GM19467 (cell line): ENCODE results near the gene TFEB.

ENCODE experiments used
- ATAC-seq: cut with Tn5 transposase; IDR thresholded peaks from one replicate; pipeline ENCODE4 v1.9.1; 2021; ENCODE audit warnings: mild to moderate bottlenecking, moderate library complexity; ENCODE audit not compliant: unreplicated experiment

TFEB gene

DNA sequence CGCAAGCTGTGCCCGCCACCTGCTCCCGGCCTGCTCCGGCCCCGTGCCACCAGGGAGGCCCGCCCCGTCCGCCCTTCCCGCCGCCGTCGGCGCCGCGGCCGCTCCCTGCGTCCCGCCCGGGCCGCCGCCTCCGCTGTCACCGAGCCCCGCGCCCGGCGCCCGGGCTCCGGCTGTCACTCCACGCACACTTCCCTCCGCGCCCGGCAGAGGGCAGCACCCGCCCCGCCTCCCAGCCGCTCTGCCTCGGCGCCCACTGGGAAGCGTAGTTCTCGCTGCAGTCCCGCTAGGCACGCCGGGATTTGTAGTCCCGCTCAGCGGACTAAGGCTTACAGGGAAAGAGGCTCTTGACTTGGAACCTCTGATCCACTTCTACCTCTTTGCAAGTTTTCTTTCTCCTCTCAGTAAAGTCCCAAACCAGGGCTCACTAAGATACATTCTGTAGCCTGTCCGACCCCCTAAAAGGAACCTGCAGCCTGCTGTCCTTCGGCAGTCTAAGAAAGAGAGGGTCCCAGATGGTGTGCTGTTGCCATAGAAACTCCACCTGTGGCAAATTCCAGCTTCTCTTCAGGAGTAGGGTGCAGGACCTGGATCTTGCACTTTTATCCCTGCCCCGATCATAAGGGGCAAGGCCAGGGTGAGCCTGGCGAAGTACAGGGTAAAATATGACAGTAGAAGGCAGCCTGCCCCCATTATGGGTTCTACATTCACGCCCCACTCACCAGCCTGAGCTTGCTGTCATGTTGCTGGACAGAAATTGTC, at the start of gene TFEB:
Gene TFEB, minus strand, starts transcription at position 182 of the 759 bp plus-strand sequence. CDS start 44,395 bp downstream, outside the sequence.
- ATAC-seq = peak; percentile 39

DNA sequence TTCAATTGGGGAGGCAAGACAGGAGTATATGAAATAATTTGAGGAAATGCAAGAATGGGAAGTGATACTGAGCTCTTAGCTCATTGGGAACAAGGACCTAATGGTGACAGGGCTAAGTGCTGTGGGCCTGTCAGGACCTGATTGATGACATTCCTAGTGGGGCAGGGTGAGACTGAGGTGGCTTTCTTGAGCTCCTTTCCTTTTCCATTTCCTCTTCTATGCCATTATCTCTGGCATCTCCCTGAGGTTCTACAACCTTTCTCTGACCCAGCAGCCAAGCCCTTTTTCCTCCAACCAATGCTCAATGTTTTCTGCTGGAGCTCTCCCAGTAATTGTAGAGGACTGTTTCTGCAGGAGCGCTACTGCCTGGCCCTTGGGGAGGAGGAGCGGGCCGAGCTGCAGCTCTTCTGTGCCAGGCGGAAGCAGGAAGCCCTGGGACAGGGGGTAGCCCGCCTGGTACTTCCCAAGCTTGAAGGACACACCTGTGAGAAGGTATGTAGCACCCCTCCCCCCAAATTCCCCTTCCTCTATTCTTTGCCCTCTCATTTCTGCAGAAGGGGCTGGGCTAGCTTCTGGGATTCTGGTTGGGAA, 49.3 kb upstream of the TFEB start:
- ATAC-seq = no peak

DNA sequence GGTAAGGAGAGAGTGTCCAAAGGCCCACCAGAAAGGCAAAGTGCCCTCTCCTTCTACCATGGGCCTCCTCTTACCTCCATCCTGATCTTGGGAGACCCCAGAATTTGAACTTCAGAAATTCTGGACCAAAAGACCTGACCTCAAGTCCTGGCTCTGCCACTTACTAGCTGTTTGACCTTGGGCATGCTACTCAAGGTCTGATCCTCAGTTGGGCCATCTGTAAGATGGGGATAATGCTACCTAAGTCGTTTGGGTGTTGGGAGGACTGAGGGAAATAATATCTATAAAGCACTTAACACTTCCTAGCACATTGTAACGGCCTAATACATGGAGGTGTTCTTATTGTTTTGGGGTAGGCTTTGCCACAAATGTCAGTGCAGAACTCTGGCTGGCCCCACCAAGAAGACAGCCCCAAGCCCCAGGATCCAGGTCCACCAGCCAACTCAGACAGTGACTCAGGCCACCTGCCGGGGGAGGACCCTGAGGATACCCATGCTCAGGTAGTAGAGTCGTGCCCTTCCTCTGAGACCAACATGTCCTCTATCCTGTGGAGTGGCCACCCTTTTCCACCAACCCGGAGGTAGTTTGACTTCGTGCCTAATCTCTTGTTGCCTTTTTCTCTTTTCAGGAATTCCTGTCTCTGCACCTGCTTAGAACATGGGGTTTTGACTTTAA, 47.8 kb upstream of the TFEB start:
- ATAC-seq = no peak

GRCh38 chr6:41781366-41781730, 45.9 kb upstream of the TFEB start:
- no peak for ATAC-seq

DNA sequence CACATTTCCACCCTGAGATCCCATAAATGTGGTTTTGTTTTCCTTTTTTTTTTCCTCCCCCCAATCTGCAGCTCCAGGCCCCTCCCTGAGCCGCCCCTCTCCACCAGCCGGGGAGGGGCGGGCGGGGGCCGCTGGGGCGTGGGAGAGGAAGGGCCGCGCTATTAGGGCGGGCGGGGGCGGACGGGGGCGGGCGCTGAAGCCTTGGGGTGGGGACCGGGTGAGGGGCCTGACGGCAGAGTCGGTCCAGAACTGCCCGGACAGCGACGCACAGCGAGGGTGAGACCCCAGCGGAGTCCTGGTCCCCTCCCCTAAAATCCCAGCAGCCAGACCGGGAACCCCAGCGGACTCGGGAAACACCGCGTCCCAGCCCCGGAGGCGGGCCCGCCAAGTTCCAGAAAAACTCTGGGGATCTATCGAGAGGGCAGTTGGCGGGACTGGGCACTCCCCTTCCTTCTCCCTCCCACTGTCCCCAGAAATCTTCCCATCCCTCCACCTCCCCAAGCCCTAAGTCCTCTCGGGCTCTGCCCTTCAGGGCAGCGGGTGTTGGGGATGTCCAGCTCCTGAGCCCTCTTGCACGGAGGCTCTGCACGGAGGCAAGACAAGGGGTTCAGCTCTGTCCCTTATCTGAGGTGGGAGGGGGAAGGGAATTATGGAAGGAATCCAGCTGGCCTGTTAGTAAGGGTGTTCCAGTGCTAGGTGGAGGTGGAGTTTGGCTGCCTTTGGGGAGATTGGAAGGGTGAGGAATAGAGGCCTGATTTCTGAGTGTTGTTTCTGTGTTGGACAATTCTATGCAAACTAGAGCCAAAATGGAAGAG, 45.4 kb upstream of the TFEB start, which contains the start of gene PRICKLE4:
Gene PRICKLE4, plus strand, starts transcription at position 232 of the 815 bp plus-strand sequence. CDS start 2,692 bp downstream, outside the sequence.
- no peak for ATAC-seq

DNA sequence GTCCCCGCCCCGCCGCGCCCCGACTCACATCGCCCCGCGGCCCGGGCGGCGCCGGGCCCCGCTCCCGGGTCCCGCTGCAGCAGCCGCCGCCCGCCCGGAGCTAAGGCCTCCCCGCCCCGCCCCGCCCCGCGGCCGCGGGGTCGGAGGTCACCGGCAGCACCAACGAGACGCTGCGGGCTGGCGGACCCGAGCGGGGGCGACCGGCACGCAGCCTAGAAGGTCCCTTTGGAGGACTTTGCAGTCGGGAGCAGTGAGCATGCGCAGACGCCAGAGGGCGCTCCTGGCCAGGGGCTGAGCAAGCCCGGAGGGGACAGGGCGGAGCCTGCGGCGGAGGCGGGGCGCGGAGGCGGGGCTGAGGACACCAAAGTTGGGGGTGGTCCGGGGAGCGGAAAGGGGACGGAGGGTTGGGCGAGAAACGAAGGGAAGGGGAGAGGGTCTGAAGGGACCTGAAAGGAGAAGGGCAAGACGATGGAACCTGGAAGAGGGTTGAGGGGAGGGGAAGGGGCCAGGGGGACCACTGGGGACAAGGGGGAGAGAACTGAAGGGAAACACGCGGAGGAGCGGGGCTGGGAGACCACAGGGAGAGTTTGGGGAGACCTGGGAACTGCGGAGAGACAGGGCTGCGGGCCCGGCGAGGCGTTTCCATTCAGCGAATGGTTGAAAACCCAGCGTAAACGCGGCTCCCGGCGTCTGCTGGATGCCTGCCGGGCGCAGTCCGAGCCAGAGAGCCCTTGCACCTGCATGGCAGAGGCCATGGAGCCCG, 44.6 kb upstream of the TFEB start, which contains the start of gene FRS3:
Gene FRS3, minus strand, starts transcription at position 113 of the 763 bp plus-strand sequence. CDS start 2,913 bp downstream, outside the sequence.
- peak; percentile 91 for ATAC-seq

DNA sequence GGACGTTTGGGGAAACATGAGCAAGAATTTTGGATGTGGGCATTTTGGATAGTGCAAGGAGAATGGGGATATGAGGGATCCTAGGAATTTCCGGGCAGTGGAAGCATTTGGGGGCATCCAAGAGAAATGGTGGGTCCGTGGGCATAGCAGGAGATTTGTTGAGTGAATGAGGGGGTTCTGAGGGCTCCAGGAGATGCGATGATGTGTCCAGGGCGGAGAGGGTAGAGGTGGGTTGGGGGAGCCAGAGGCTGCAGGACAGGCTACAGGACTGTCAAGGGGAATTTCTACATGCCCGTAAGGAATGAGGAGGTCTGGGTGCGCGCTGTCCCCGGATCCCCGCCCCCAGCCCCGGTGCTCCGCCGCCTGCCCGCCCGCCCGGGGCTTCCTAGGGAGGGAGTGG, 43.9 kb upstream of the TFEB start:
- ATAC-seq = peak; percentile 5

DNA sequence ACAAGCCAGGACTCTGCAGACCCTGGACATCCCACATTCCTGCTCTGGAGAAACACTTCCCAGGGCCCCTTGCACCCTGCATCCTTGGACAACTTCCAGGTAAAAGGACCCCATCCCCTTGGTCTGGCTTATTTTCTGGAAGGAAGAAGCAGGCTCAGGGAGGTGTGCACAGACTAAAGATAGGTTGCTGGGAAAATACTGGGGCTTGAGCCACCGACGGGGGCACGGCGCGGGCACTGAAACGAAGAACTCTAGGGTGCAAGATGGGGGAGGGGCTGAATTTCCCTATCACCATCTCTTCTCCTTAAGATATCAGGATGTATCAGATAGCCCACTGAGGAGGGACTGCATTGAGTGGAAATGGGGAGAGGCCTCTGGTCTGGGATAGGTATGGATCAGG, 43.5 kb upstream of the TFEB start:
- ATAC-seq = no peak

DNA sequence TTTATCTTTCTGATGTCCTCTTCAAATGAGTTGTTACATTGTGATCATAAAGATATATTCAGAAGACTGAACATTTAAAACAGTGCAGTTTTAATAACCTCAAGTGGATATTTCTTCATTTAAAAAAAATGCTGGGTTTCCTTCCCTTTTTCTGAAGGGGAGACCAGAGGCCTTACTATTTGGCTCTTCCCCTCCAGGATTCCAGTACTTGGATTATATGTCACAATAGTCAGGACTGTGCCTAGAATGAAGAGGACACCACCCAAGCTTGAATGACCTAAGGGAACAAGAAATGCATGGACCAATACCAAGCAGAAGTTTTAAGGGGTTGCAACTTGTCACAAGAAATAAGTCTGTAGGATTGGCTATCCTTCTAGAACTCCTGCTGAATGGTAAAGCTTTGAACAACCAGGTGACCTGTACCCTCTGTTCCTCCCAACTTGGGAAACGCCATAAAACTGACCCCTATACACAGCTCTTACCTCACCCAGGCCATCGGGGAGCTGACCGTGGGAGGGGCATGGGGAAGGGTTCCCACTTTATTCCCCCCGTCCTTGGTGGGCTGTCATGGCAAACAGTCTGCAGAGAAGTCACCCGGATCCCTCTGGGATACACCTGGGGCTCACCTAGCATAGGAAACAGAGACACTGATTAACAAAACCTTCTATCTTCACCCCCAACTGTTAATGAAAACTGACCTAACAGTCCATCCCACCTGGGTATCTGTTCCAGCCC, 42.3 kb upstream of the TFEB start:
- no peak for ATAC-seq

- ATAC-seq = no peak
Measured at GRCh38 chr6:41775293-41775882, 40.0 kb upstream of the TFEB start.

DNA sequence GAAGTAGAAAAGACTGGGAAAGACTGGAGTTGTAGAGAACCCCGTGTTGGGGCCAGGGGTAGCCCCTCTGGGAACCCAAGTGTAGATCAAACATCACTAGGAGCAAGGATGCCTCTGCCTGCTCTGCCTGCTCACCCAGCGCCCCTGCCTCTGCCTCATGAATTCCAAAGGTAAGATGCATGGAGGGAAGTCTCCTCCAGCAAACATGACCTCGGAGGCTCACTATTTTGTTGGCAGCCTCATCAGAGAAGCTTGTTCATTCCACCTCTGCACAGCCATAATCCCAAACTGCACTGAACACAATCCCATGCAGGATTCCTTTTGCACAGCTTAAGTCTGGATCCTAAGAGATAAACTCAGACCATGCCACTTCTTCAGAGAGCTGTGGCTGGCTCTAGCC, 39.4 kb upstream of the TFEB start:
- ATAC-seq = no peak

DNA sequence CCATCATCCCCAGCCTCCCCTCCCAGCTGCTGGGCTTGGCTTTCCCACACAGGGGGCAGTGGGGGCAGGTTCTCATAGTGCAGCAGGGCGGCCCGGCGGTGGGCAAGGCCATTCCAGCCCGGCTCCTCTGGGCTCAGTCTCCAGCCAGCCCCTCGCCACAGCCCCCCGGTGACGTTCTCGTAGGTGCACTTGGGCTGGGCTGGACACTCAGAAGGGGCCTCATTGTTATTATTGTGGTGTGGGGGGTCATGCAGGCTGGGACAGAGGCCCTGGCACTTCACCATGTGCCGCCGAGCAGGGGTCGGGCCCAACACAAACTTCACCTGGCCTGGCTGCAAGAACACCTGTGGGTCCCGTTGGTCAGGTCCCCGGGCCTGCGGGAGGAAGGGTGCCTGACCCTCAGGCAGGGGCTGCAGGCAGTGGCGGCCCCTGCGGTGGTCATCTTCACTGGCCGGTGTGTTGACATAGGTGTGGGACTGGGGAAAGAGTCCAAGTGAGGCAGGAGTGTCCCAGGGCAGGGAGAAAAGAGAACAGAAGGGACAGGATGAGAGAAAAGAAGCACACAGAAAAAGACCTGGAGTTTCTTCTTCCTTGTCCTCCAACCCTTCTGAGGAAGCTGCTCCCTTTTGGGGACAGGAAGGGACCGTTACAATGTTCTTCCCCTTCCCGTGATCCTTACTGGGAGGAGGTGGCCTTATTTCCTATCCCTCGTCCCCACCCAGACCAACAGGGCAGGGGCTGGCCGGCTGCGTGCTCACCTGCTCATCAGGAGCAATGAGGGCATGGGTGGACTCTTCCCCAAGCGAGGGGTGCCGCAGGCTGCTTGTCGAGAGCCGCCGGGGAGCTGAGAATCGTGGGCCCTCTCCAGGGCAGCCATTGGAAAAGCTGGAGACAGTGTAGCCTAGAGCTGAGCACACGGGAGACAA, 35.9 kb upstream of the TFEB start:
- no peak for ATAC-seq

DNA sequence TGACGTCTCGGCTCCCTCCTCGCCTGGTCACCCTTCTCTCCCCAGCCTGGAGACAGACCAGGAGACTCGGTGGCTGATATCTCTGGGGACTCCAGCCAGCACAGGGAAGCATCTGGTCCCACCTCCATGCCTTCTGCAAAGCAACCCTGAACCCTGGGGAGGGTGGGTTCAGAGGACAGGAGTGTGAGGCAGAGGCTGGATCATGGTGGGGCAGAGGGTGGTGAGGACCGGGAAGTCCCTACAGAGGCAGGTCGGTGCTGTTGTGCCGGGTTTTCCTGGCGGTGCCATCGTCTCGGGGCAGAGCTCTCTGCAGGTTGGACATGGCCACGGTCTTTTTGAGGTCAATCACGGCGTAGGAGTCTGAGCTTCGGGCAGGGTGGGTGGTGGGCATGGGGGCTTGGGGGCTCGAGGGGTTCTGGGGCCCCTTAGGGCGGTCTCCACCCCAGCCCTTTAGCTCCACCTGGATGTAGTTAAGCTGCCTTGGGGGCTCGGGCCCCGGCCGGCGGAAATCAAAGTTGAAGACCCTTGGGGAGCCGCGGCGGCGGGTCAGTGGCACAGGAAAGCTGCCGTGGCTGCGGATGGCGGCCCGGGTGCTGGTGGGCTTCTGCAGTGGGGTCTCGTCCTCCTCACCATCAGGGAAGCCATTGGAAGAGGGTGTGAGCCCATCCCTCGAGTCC, 35.1 kb upstream of the TFEB start:
- ATAC-seq = no peak

DNA sequence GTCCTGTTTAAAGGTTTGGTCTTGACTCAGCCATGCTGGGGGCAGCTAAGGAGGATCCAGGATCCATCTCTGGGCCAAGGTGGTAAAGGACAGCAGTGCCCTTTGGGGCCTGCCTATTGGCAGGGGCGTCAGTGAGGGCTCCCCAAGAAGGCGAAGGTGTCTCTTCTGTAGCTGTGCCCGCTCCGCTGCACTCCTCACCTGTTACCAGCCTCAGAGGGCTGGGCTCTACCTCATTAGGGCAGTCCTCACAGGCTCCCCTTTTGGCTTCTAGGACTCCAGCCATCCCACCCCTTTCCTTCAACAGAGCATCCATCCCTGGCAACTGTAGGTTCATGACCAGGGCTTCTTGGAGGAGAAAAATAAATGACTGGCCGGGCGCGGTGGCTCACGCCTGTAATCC, 34.0 kb upstream of the TFEB start:
- ATAC-seq = no peak

GRCh38 chr6:41768545-41769308, 33.3 kb upstream of the TFEB start:
- ATAC-seq = no peak

- ATAC-seq = no peak
Measured at GRCh38 chr6:41767112-41767833, 31.9 kb upstream of the TFEB start.
